Stimulated activated CD4-positive, alpha-beta T cell treated with anti-CD3 and anti-CD28 coated beads, TNF-alpha, amount 100 ng/mL, for 1 hour (primary cell): Measurements from ENCODE around the gene NR2E1.

Source experiments
- DNase-seq, 3 donors: peaks; one replicate each; pipeline ENCODE4 v3.0.0-alpha.2; 2020; ENCODE audit warnings: low read depth in 3 of 3, low spot score in 1 of 3

NR2E1 gene

GRCh38 chr6:108165714-108166663 lies at the start of gene NR2E1:
TSS of gene NR2E1 (plus strand) at chr6:108166022. CDS start at chr6:108166766, 744 bp downstream.
- no peak for DNase-seq

DNA sequence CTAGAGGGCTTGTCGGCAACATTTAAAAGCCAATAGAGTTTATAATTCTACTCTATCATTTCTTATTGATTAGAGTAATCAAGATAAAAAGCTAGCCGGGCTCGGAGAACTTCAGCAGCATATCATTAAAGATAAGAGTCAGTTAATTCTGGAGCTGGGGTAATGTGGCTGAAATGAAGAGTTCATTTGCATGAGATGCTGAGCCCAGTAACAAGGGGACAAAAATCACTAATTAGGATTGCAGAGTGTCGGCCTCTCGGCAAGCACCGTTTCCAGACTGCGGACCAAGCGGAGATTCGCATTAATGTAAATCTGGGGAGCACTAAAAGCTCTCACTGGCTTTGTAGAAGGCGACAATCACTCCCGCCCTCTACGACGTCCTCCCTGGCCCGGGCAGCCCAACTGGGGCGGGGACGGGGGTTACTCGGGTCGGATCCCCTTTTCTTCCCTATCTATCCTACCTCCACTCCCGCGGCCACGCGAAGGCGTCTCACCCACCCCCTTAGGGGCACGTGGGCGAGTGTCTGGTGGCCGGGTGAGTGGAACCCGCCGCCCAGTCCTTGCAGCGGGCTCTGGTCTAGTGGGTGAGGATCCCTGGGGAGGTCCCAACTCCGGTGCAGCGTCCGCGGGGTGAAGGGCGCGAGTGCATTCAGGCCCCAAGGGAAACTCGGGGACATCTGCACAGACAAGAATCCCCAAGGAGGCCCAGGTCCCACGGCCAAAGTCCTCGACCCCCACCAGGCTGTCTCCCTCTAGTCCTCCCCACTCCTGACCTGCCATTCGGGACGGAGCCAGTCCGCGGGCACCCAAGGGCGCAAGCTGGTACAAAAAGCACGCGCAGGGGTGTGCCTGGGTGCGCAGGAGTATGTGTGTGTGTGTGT lies 49.0 kb upstream of the NR2E1 start:
- no peak for DNase-seq

DNA sequence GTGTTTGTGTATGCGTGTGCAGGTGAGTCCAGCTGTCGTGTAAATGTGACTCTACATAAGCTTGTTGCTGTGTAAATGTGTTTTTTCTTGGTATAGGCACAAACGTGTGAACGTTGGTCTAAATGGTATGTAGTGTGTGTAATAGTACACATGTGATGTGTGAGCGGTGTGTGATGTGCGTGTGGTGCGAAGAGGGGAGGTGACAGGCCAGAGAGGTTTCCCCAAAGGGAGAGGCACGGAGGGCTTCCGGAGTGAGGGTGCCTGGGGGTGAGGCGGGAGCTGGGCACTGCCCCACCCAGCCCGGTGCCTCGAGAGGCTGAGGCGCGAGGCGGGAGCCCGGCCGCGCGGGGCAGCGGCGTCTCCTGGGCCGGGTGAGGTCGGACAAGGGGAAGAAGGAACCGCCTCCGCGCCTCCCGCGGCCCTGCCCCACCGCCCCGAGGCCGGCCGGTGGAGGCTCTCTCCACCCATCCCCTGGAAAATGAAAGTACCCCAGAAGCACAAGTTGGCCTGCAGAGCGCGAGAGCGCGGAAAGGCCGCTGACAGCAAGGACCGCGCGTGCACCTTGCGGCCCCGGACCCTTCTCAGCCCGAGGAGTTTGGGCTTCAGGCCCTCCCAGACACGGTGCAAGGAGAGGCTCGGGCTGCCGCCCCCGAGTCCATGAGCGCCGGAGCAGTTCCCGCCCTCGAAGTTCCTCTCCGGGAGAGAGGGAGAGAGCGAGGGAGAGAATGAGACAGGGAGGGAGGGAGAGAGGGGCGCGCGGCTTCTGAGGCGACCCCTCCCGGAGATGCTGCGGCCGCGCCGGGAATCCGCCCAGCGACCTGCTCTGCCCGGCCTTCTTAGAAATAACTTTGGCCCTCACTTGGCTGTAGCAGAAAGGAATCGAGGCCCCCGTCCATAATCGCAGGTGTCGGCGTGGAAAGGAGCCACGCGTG lies 48.1 kb upstream of the NR2E1 start:
- DNase-seq = no peak

- DNase-seq = no peak
Measured at GRCh38 chr6:108118359-108118724, 47.5 kb upstream of the NR2E1 start.

DNA sequence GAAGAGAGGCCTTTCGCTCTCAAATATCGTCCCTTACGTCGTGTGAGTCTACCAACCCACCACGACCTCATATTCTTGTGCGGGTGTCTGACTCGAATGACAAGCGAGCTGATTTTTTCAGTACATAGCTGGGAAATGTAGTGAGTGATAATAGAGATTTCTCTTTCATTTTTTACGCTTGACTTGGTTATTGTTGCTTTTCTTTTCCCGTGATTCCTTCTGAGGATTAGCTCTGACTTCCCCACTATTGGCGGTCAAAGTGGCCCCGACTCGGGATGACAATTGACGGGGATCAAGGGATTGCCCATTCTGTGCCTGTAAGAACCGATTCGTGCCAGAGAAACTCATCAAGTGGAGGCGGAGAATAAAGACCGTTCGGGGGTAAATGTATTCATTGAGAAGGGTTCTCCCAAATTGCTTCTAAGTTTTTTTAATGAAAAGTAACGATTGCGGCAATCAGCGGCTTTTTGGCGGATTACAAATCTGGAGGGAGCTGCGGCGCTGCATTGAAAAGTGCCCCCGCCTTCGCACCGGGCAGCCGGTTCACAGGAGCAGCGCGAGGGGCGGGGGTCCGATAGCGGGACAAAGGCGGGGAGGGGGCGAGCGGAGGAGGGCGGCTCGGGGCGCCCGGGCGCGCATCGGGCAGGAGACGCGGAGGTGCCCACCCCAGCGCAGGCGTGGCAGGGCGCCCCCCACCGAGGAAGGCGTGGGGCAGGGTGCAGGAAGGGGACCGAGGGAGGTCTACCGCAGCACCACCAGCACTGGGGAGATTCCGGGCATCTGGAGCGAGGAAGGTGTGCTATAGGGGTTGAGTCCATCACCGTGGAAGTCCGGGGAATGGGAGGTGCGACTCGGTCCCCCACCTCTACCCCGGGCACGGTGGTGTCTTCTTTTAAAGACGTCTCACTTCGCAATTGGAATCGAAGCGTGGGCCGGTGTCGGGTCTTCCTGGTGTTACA lies 46.7 kb upstream of the NR2E1 start:
- DNase-seq = no peak

GRCh38 chr6:108119769-108120141 lies 46.1 kb upstream of the NR2E1 start:
- DNase-seq = no peak

- DNase-seq = no peak
Measured at GRCh38 chr6:108120311-108120710, 45.5 kb upstream of the NR2E1 start.

GRCh38 chr6:108121612-108122011 lies 44.2 kb upstream of the NR2E1 start:
- DNase-seq = no peak

DNA sequence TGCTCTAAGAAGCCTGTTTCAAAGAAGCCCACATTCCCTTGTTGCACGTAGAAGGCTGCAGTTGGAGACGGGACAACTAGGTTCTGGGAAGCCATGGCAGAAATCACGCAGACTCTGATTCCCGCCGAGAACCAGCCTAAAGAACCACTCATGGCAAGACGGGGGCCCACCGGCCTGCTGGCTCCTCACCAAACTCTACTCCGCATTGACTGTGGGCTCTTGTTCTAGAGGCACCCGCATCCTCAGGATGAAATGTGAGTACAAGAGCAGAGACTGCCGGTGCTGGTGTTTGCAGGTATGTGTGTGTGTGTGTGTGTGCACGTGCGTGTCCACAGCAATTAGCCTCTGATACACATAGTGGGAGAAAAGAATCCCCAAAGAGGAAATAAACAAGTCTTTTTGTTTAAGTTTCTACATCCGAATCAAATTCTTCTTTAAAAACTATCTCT lies 42.3 kb upstream of the NR2E1 start:
- no peak for DNase-seq

DNA sequence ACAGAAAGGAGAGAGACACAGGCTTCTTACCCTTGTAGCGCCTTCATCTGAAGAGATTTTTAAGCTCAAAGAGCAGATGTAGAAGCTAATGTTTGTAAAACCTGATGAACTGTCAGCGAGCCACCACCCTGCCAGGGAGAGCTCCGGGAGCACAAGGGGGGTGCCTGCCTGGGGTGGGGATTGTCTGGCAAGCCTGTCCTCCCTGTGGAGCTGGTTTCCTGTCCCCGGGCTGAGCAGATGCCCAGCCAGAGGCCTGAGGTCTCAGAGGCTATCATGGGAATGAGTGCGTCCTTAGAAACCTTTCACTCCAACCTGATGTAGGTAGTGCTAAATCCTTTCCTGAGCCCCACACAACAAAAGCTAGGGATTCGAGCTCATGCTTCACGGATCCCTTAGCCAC lies 41.9 kb upstream of the NR2E1 start:
- DNase-seq = no peak

DNA sequence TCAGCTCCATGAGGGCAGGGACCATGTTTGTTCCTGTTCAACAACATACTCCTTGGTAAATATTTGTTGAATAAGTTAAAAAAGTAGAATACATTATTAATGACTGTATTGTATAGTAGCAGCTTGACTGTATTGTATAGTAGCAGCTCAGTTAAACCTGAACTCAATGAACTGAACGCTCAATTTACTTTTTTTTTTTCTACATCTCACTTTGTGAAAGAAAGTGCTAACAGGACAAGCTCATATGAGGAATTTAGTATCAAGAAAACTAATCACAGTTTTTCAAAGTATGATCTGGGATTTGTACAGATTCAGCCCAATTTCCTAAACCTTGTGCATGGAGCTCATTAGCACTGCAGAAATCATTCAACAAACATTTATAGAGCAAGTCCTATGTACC lies 38.8 kb upstream of the NR2E1 start:
- DNase-seq = no peak

DNA sequence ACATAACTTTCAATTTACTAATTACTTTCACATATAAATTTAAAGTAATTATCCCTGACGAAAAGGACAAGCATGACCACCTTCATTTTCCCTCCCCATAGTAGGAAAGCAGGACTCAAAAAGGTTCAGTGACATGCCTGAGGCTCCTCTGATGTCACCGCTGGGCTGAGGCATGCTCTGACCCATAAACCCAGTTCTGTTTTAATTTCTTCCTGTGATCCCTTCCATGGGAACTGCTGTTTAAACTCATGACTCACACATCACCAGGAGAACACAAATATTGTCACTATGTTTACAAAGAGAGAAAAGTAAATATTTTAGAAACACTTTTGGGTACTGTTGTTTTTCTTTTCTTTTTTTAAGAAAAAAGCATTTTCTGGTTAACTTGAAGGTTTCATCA lies 38.0 kb upstream of the NR2E1 start:
- DNase-seq = no peak

DNA sequence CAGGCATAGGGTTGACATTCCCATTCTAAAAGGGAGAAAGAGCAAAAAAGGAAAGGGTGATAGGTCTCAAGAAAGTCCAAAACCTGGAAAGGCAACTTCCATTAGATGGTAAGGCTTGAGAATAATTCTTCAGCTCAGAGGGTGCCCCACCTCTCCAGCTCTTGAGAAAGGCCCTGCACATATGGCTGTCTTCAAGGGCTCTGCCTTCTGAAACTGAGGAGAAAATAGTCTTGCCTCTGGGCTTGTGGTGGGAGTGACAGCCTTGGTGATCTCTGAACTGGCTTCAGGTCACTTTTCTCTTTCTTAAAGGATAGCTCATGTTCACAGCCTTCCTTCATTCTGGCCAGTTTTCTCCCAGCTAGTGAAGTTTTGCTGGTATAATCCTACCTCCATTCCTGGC lies 35.6 kb upstream of the NR2E1 start:
- no peak for DNase-seq

DNA sequence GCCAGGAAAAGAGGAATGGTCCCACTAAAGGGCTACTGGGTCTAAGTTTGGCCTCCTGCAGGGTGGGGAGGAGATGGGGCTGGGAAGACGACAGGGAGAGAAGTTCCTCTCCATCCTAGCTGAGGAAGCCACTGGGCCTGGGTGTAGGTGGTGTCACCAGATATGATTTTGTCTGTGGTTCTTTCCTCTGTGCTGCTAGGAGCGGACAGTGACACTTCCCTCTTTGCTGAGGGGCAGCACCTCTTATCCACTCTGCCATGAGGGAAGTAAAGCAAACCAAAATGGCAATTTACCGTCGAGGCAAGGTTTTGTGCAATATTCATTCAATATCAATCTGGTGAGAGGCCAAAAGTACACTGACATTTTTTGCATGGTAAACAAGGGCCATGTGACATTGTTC lies 33.0 kb upstream of the NR2E1 start:
- DNase-seq = no peak

GRCh38 chr6:108133594-108134179 lies 32.1 kb upstream of the NR2E1 start:
- no peak for DNase-seq

GRCh38 chr6:108134213-108134970 lies 31.4 kb upstream of the NR2E1 start:
- DNase-seq = no peak

DNA sequence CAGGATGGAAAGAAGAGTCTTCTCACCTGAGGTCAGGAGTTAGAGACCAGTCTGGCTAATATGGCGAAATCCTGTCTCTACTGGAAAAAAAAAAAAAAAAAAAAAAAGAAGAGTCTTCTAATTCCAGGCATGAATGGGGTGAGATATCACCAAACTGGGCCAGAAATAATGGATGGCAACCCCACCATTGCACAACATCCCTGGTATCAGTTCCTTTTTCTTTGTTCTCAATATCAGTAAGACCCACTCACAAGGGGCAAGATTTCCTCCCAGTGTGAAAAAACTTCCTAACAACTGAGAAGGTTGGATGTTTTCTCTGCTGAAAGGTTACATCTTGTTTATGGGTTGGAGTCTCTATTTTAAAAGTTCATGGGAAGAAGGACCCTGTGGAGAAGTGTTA lies 23.6 kb upstream of the NR2E1 start:
- no peak for DNase-seq

DNA sequence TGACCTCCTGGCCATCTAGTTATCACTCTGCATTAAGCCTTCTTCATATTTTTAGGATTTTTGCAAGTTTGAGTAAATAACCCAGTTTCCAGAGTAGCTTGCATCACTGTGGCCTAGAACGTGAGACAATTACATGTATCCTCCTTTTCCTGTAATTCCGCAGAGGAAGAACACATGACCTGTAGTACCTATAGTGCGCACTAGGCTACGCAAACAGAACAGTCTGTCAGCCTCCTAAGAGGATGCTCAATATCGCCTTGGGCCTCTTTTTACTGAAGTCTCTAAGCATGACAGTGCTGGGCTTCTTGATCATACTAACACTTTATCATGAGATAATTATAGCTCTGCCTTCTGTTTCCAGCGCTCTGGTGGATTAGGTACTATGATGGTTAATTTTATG lies 20.2 kb upstream of the NR2E1 start:
- DNase-seq = no peak

- DNase-seq = no peak
Measured at GRCh38 chr6:108152446-108152845, 13.4 kb upstream of the NR2E1 start.
